Activated gamma-delta T cell (primary cell): ENCODE measurements around the gene DENND6B.
"Not testable (repeated sequence)": the region's sequence is repeated elsewhere in the genome, so short reads cannot be mapped to it uniquely, and the experiment has no call there.

Experiments
- DNase-seq: peaks from one replicate; lab custom pipeline; 2025; lab: John Stamatoyannopoulos, UW

DENND6B gene

DNA sequence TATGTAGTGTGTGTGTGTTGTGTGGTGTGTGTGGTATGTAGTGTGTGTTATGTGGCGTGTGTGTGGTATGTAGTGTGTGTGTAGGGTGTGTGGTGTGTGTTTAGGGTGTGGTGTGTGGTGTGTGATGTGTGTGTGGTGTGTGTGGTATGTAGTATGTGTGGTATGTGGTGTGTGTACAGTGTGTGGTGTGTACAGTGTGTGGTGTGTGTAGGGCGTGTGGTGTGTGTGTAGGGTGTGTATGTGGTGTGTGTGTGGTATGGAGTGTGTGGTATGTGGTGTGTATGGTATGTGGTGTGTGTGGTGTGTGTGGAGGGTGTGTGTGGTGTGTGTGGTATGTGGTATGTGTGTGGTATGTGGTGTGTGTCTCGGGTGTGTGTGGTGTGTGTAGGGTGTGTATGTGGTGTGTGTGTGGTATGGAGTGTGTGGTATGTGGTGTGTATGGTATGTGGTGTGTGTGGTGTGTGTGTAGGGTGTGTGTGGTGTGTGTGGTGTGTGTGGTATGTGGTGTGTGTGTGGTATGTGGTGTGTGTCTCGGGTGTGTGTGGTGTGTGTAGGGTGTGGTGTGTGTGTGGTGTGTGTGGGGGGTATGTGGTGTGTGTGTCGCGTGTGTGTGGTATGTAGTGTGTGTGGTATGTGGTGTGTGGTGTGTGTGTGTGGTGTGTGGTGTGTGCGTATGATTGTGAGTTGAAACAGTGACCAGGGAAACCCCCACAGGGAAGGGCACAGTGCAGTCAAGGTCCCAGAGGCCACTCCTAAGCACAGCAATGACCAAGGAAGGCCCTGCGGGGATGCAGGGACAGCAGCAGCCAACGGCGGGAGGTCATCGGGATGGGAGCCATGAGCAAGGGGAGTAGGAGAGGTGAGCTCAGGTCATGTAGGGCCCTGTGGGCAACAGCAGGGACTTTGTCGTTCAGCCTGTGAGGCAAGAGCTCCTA is 13.4 kb upstream of the DENND6B start:
- no peak for DNase-seq

- no peak for DNase-seq
Measured at GRCh38 chr22:50338860-50339462, 12.1 kb upstream of the DENND6B start.

DNA sequence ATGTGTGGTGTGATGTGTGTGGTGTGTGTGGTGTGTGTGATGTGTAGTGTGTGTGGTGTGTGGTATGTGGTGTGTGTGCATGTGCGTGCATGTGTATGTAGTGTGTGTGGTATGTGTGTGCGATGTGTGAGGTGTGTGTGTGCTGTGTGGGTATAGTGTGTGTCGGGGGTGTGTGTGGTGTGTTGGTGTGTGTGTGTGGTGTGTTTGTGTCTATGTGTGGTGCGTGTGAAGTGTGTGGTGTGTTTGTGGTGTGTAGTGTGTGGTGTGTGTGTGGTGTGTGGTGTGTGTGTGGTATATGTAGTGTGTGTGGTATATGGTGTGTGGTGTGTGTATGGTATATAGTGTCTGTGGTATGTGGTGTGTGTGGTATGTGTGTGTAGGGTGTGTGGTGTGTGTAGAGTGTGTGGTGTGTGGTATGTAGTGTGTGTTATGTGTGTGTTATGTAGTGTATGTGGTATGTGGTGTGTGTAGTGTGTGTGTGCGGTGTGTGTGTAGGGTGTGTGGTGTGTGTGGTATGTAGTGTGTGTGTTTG is 11.3 kb upstream of the DENND6B start:
- no peak for DNase-seq

- DNase-seq: no peak
Measured at GRCh38 chr22:50337262-50338041, 10.6 kb upstream of the DENND6B start.

GRCh38 chr22:50334433-50334832 is 7.6 kb upstream of the DENND6B start:
- not testable (repeated sequence) for DNase-seq

DNA sequence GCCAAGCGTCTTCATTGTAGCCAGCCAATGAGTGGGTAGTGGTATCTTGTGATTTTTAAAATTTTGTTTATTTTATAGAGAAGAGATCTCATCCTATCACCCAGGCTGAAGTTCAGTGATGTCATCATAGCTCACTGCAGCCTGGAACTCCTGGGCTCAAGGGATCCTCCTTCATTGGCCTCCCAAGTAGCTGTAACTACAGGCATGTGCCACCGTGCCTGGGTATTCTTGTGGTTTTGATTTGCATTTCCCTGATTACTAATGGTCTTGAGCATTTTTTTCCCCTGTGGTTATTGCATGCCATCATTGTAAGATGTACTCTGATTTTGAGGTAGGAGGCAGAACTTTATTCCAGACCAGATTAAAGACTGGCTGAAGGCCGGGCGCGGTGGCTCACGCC is 2.4 kb upstream of the DENND6B start:
- DNase-seq: no peak

DNA sequence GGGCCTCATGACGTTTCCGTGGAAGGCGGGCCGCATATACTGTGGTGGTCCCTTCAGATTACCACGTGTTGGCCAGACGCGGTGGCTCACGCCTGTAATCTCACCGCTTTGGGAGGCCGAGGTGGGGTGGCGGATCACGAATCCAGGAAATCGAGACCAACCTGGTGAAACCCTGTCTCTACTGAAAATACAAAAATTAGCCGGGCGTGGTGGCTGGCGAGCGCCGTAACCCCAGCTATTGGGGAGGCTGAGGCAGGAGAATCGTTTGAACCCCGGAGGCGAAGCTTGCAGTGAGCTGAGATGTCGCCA is 853 bp upstream of the DENND6B start:
- DNase-seq: no peak

DNA sequence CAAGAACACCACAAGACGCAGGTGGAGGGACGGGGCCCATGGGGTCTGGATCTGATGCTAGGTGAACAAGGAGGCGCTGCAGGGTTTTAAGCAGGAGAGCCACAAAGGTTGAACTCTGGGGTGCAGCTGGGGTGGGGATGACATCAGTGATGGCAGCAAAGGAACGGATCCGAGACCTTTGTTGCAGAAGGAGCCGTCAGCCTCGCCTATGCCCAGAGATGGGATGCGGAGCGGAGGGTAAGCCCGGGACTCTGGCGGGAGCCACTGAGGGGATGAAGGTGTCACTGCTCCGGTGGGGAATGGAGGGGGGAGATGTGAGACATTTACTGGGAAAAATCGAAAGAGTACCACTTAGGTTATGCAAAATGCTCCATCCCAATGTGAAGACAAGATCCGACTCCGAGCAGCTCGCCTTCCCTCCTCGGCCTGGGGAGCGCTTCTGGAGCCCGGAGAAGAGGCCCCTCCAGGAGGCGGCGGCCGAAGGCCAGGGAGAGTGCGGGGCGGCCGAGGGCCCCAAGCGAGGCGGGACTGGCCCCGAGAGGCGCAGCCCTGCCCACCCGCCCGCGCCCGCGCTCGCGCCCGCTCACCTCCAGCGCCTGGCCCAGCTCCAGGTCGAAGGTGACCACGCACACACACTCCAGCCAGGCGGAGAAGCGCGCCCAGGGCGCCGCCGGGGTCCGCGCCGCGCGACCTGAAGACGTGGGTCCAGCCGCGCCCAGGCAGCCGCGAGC is 422 bp downstream of the DENND6B start:
- DNase-seq: no peak

DNA sequence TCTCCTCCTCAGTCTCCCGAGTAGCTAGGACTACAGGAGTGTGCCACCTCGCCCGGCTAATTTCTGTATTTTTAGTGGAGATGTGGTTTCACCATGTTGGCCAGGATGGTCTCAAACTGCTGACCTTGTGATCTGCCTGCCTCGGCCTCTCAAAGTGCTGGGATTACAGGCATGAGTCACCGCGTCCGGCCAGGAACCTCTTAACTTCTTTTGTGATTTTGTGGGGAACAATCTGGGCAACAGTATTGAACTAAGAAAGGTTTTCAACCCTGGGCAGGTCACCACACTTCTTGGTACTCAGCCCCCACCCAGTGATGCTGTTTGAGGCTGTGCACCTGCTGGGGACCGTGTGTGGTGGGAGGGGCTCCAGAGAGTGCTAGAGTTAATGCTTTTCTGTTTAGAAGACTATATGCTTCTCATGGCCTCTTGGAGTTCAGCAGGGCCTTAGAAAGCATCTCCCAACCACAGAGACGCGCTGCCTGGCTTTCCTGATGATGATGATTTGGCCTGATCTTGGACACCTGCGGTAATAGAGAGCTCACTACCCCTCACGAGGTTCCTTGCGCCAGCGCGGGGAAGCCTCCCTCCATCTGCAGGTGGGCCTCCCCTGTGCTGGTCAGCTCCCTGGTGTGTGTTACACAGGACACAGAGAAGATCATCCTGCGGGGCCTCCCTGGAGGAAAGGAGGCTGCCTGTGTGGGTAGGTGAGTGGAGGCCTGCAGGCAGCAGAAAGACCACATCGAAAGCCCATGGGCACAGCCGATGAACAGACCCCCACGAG is 1.2 kb downstream of the DENND6B start:
- no peak for DNase-seq

DNA sequence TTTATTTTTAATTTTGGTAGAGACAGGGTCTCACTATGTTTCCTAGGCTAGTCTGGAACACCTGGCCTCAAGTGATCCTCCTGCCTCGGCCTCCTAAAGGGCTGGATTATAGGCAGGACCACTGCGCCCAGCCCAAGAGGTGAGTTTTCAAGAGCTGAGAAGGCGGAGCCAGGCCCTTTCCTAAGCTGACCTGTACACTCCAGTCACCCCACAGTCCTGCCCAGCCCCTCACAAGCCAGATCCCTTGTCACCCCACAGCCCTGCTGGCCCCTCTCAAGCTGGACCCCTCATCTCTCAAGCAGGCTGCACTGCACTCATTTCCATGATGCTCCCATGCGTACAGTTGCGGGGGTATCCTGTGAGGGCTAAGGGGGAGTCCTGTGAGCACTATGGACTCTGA is 2.9 kb downstream of the DENND6B start:
- DNase-seq: no peak

- not testable (repeated sequence) for DNase-seq
Measured at GRCh38 chr22:50322382-50323104, 4.3 kb downstream of the DENND6B start.

GRCh38 chr22:50320671-50321325 is 6.0 kb downstream of the DENND6B start:
- no peak for DNase-seq

- DNase-seq: no peak
Measured at GRCh38 chr22:50320116-50320515, 6.7 kb downstream of the DENND6B start.

DNA sequence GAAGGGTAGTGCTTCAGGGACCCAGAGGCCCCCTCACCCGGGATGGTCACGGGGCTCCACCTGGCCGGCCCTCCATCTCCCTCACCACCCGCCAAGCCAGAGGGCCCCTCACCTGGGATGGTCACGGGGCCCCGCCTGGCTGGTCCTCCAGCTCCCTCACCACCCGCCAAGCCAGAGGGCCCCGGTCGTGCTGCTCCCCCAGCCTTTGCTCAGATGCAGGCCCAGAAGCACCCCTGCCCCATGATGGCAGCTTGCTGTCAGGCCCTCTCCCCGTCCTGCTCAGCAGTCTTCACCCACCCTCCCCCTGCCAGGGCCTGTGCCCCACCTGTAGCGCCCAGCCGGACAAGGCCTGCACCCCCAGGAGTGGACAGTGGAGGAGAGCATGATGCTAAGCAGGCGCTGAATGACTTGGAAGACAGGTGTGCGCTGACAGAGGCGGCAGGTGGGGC is 7.3 kb downstream of the DENND6B start:
- DNase-seq: no peak

DNA sequence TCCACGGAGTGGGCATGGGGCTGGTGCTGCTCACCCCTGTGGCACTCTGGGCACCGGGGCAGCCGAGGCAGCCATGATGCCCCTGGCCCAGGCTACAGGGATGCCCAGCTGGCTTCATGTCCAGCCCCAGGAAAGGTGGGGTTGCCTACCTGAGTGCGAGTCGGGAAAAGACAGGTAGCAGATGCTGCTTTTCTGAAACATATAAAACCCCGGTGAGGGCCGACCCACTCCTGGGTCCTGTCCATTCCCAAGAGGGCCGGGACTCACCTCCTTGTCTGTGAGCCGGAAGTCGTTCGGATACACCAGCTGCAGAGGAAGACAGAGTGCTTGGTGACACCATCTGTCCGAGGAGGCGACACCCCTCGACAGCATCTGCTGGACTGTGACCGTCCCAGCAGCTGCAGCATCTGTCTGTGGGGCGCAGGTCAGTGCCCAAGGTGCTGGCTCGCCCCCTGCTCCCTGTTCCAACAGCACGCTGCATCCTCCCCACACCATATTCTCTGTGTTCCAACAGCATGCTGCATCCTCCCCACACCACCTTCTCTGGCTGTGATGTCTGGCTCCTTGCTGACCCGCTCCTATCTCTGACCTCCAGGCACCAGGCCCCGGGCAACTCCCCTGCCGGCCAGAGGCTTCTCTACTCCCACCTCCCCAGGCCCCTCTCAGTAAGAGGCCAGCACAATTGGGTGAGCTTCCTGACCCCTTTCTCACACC is 8.0 kb downstream of the DENND6B start:
- no peak for DNase-seq

DNA sequence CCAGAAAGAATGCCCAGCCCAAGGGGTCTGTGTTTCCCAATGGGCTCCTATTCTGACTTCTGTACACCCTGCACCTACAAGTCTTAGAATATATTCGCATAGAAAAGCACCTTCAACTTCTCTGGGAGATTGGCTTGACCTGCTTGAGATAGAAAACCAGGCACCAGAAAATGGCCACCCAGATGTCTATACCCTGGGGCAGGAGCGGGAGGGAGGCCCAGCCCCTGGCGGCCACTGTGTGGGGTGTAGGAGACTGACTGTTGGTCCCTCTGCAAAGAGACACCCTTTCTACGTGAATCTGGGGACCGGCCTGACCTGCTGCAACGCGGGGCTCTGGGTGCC is 8.5 kb downstream of the DENND6B start:
- no peak for DNase-seq

DNA sequence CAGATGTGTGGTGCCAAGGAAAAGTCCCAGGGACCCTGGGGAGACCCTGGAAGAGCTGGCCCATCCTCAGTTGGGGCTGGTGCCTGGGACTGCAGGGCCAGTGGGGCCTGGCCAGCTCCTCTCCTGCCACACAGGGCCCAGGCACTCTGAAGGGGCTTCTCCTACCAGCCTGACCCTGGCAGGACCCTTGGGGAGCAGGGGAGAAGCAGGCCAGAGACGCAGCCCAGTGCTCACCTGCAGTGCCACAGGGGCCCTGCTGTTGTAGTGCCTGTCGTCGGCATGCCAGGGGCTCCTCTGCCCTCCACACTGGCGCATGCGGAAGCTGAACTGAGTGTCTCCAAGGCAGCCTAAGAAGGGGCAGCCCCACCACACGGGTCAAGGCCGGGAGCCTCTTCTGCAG is 9.1 kb downstream of the DENND6B start:
- no peak for DNase-seq

DNA sequence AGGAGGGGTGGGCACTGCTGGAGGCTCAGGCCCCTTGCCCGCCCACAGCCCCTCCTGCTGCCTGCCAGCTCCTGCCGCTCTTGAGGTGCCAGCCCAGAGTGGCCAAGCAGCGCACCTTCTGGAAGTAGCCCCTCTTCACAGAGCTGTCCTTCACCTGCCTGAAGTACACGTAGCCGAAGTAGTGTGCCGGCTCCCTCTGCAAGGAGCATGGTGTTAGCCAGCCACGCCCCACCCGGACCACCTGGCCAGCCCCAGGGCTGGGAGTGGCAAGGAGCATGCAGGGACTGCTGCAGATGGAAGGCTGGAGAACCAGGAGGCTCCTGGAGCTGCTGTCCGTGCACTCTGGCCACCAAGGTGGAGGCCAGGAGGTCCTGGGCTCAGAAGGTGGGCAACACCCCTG is 9.6 kb downstream of the DENND6B start:
- DNase-seq: no peak
